B cell (primary cell): ENCODE results near the gene KIF18A.

ENCODE experiments used
- CTCF ChIP-seq: fragments of 200-600 bp; IDR thresholded peaks from one replicate; pipeline ENCODE4 v1.8.0; 2022; ENCODE audit warnings: antibody characterized with exemption, mild to moderate bottlenecking
- EZH2 ChIP-seq: IDR thresholded peaks from 2 replicates; pipeline ENCODE4 v1.6.1; 2012; ENCODE audit warnings: borderline replicate concordance, low read depth, mild to moderate bottlenecking, moderate library complexity, low read length; ENCODE audit not compliant: insufficient read depth, poor library complexity, severe bottlenecking

- TF ChIP-seq CTCF = no peak
- no peak for TF ChIP-seq EZH2
Measured at GRCh38 chr11:27976262-27976661, 131.7 kb downstream of the KIF18A start.
